Measurements from ENCODE around the gene SAP30L.

The SAP30L gene

GRCh38 chr5:154467655-154468354 lies 22.0 kb downstream of the SAP30L start:
- Histone ChIP-seq H3K9me3 (ENCODE audit: insufficient read depth, low read depth, low read length) (no peaks in the 10 kb centered on the region), H3K4me1 (ENCODE audit: insufficient read depth, low read length) (no peaks in the 10 kb centered on the region), H3K36me3 (ENCODE audit: insufficient read depth, low read depth, low read length) (no peaks in the 10 kb centered on the region), H3K9ac (ENCODE audit: low read depth, low read length) (no peak overlapping the region), H3K4me3 (ENCODE audit: low read length) (no peak overlapping the region), H3K27me3 (ENCODE audit: insufficient read depth, low read length) (peaks cover 72% of the 10 kb centered on the region), H3K27ac (ENCODE audit: low read length) (no peak overlapping the region)

GRCh38 chr5:154470137-154470536 lies 24.3 kb downstream of the SAP30L start:
- H3K27me3 ChIP-seq (ENCODE audit: insufficient read depth, low read length) = peaks cover 95% of the 10 kb centered on the region
- no peak overlapping the region for H3K27ac ChIP-seq (ENCODE audit: low read length)

GRCh38 chr5:154470947-154471870 lies 25.4 kb downstream of the SAP30L start:
- H3K4me1 ChIP-seq (ENCODE audit: insufficient read depth, low read length) = peaks cover 3% of the 10 kb centered on the region; the same call in 1 of the 2 replicates
- peaks cover 100% of the 10 kb centered on the region for H3K27me3 ChIP-seq (ENCODE audit: insufficient read depth, low read length)
- H3K36me3 ChIP-seq (ENCODE audit: insufficient read depth, low read depth, low read length) = no peaks in the 10 kb centered on the region
- H3K27ac ChIP-seq (ENCODE audit: low read length) = no peak overlapping the region
- no peak overlapping the region for H3K4me3 ChIP-seq (ENCODE audit: low read length)
- H3K9ac ChIP-seq (ENCODE audit: low read depth, low read length) = no peak overlapping the region
- no peaks in the 10 kb centered on the region for H3K9me3 ChIP-seq (ENCODE audit: insufficient read depth, low read depth, low read length)

More at GRCh38 chr5:154470137-154470536, 24.3 kb downstream of the SAP30L start:
- Histone ChIP-seq H3K36me3 (ENCODE audit: insufficient read depth, low read depth, low read length) (no peaks in the 10 kb centered on the region), H3K9ac (ENCODE audit: low read depth, low read length) (no peak overlapping the region), H3K4me1 (ENCODE audit: insufficient read depth, low read length) (no peaks in the 10 kb centered on the region), H3K4me3 (ENCODE audit: low read length) (no peak overlapping the region), H3K9me3 (ENCODE audit: insufficient read depth, low read depth, low read length) (no peaks in the 10 kb centered on the region)

- Histone ChIP-seq H3K27me3 (ENCODE audit: insufficient read depth, low read length) (peaks cover 100% of the 10 kb centered on the region), H3K4me1 (ENCODE audit: insufficient read depth, low read length) (peaks cover 8% of the 10 kb centered on the region; the same call in 1 of the 2 replicates), H3K9me3 (ENCODE audit: insufficient read depth, low read depth, low read length) (no peaks in the 10 kb centered on the region), H3K4me3 (ENCODE audit: low read length) (peak overlapping the region; percentile 50; the same call in 1 of the 2 replicates), H3K36me3 (ENCODE audit: insufficient read depth, low read depth, low read length) (no peaks in the 10 kb centered on the region), H3K27ac (ENCODE audit: low read length) (no peak overlapping the region), H3K9ac (ENCODE audit: low read depth, low read length) (no peak overlapping the region)
These were observed 27.2 kb downstream of the SAP30L start for GRCh38 chr5:154472871-154473580.

GRCh38 chr5:154473581-154474283 lies 27.9 kb downstream of the SAP30L start:
- H3K4me3 ChIP-seq (ENCODE audit: low read length) = peak overlapping the region; percentile 50; the same call in 1 of the 2 replicates
- H3K4me1 ChIP-seq (ENCODE audit: insufficient read depth, low read length) = peaks cover 8% of the 10 kb centered on the region; the same call in 1 of the 2 replicates
- peaks cover 100% of the 10 kb centered on the region for H3K27me3 ChIP-seq (ENCODE audit: insufficient read depth, low read length)
- H3K9ac ChIP-seq (ENCODE audit: low read depth, low read length) = no peak overlapping the region
- no peaks in the 10 kb centered on the region for H3K9me3 ChIP-seq (ENCODE audit: insufficient read depth, low read depth, low read length)
- no peaks in the 10 kb centered on the region for H3K36me3 ChIP-seq (ENCODE audit: insufficient read depth, low read depth, low read length)
- no peak overlapping the region for H3K27ac ChIP-seq (ENCODE audit: low read length)

- no peaks in the 10 kb centered on the region for H3K36me3 ChIP-seq (ENCODE audit: insufficient read depth, low read depth, low read length)
- H3K27ac ChIP-seq (ENCODE audit: low read length) = no peak overlapping the region
- H3K27me3 ChIP-seq (ENCODE audit: insufficient read depth, low read length) = peaks cover 100% of the 10 kb centered on the region
- no peak overlapping the region for H3K9ac ChIP-seq (ENCODE audit: low read depth, low read length)
- H3K4me3 ChIP-seq (ENCODE audit: low read length) = no peak overlapping the region
- peaks cover 9% of the 10 kb centered on the region; the same call in 1 of the 2 replicates for H3K4me1 ChIP-seq (ENCODE audit: insufficient read depth, low read length)
- no peaks in the 10 kb centered on the region for H3K9me3 ChIP-seq (ENCODE audit: insufficient read depth, low read depth, low read length)
These were observed 28.9 kb downstream of the SAP30L start for GRCh38 chr5:154474396-154475334.

GRCh38 chr5:154475591-154476353 lies 30.0 kb downstream of the SAP30L start:
- Histone ChIP-seq H3K4me3 (ENCODE audit: low read length) (peak overlapping the region; percentile 53), H3K27ac (ENCODE audit: low read length) (no peak overlapping the region), H3K4me1 (ENCODE audit: insufficient read depth, low read length) (peaks cover 16% of the 10 kb centered on the region), H3K27me3 (ENCODE audit: insufficient read depth, low read length) (peaks cover 100% of the 10 kb centered on the region), H3K9me3 (ENCODE audit: insufficient read depth, low read depth, low read length) (no peaks in the 10 kb centered on the region), H3K9ac (ENCODE audit: low read depth, low read length) (no peak overlapping the region), H3K36me3 (ENCODE audit: insufficient read depth, low read depth, low read length) (no peaks in the 10 kb centered on the region)

GRCh38 chr5:154476354-154477205 lies 30.8 kb downstream of the SAP30L start:
- no peaks in the 10 kb centered on the region for H3K36me3 ChIP-seq (ENCODE audit: insufficient read depth, low read depth, low read length)
- H3K9me3 ChIP-seq (ENCODE audit: insufficient read depth, low read depth, low read length) = no peaks in the 10 kb centered on the region
- peak overlapping the region; percentile 53 for H3K4me3 ChIP-seq (ENCODE audit: low read length)
- peaks cover 100% of the 10 kb centered on the region for H3K27me3 ChIP-seq (ENCODE audit: insufficient read depth, low read length)
- no peak overlapping the region for H3K9ac ChIP-seq (ENCODE audit: low read depth, low read length)
- H3K4me1 ChIP-seq (ENCODE audit: insufficient read depth, low read length) = peaks cover 16% of the 10 kb centered on the region
- no peak overlapping the region for H3K27ac ChIP-seq (ENCODE audit: low read length)

GRCh38 chr5:154477382-154478223 lies 31.8 kb downstream of the SAP30L start:
- Histone ChIP-seq H3K9me3 (ENCODE audit: insufficient read depth, low read depth, low read length) (no peaks in the 10 kb centered on the region), H3K9ac (ENCODE audit: low read depth, low read length) (no peak overlapping the region), H3K36me3 (ENCODE audit: insufficient read depth, low read depth, low read length) (no peaks in the 10 kb centered on the region), H3K4me3 (ENCODE audit: low read length) (peak overlapping the region; percentile 51), H3K4me1 (ENCODE audit: insufficient read depth, low read length) (peaks cover 18% of the 10 kb centered on the region), H3K27me3 (ENCODE audit: insufficient read depth, low read length) (peaks cover 100% of the 10 kb centered on the region), H3K27ac (ENCODE audit: low read length) (no peak overlapping the region)
